Astrocyte of the cerebellum (primary cell): ENCODE data around the gene ASB8.

Experiments used
- DNase-seq: peaks from one replicate; pipeline ENCODE4 v3.0.0-alpha.2; 2011; ENCODE audit warnings: low read depth
- H3K4me3 ChIP-seq: 2 replicates; pipeline ENCODE4 v1.5.1; 2011; ENCODE audit warnings: mild to moderate bottlenecking, low read depth, low read length, moderate library complexity
- CTCF ChIP-seq: IDR thresholded peaks from 2 replicates; pipeline ENCODE4 v1.5.1; 2012; ENCODE audit warnings: low read length, low read depth, moderate library complexity, mild to moderate bottlenecking; ENCODE audit errors: missing control alignments
- in situ Hi-C: cut with HindIII; loops from 2 replicates; pipeline ENCODE4 v1.10.0; 2017; ENCODE audit warnings: low sequenced_read_pairs

The ASB8 gene

GRCh38 chr12:48198985-48199384 is 41.7 kb upstream of the ASB8 start:
- TF ChIP-seq CTCF, result no peak
- H3K4me3 ChIP-seq, result peak overlapping the region; percentile 63
- DNase-seq, result no peak
- in situ Hi-C loops, result no loop called here

DNA sequence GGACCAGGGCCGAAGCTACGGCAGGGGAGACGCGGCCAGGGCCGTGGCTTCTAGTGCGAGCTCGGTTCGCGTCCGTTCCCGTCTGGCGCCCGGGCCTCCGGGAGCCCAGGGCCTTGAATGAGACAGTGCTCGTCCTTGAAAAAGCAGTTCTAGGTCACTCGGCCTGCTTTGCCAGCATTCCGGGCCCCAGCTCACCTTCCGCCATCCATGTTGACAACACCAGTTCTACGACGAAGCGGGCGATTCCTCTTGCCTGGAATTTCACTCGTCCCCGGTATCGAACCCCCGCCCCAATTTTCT is 41.3 kb upstream of the ASB8 start:
- DNase-seq, result no peak
- H3K4me3 ChIP-seq, result peak overlapping the region; percentile 63
- in situ Hi-C loops, result no loop called here
- no peak for TF ChIP-seq CTCF

- TF ChIP-seq CTCF, result peak; percentile 38
- DNase-seq, result peak; percentile 72
- H3K4me3 ChIP-seq, result peak overlapping the region; percentile 63
- in situ Hi-C loops, result no loop called here
These were observed 40.8 kb upstream of the ASB8 start for GRCh38 chr12:48197971-48198671.

DNA sequence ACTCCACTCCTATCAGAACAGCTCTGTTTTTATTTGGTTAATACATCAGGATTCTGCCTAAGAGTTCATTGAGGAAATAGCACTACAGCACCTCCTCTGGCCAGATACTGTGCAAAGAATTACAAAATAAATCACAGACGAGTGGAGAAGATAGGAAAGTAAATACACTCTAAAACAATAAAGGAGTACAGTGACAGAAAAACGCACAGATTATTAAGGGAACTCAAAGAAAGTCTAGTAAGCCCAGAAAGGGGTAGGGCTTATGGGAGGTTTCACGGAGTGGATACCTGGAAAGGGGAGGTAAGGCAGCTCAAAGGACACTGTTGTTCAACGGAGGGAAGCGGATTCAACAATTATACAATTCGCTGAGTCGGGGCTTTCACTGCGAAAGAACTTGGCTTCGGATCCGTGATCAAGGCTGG is 40.2 kb upstream of the ASB8 start:
- no peak for DNase-seq
- TF ChIP-seq CTCF, result peak; percentile 49
- in situ Hi-C loops, result no loop called here
- H3K4me3 ChIP-seq, result peak overlapping the region; percentile 63

- no peak for TF ChIP-seq CTCF
- in situ Hi-C loops, result no loop called here
- no peak for DNase-seq
- H3K4me3 ChIP-seq, result no peak overlapping the region
These were observed 37.5 kb upstream of the ASB8 start for GRCh38 chr12:48194799-48195201.

- no peak for TF ChIP-seq CTCF
- in situ Hi-C loops, result no loop called here
- no peak for DNase-seq
These were observed 36.3 kb upstream of the ASB8 start for GRCh38 chr12:48193623-48194022.

More at GRCh38 chr12:48193623-48194022, 36.3 kb upstream of the ASB8 start:
- H3K4me3 ChIP-seq, result no peak overlapping the region
